ENCODE data around the gene ITGAL.

Gene ITGAL

GRCh38 chr16:30523768-30524574, 51.4 kb downstream of the ITGAL start:
- no peak for FAIRE-seq
- TF ChIP-seq POLR2AphosphoS5 (IDR thresholded peaks at IDR 0.05; ENCODE audit: low read depth, low read length): no peak
- no peak; the same call in 1 of the 2 replicates for TF ChIP-seq POLR2A (IDR thresholded peaks at IDR 0.05; ENCODE audit: low read depth, low read length)
- no peak for TF ChIP-seq TAF1 (IDR thresholded peaks at IDR 0.05; ENCODE audit: borderline replicate concordance, low read depth, low read length)
- no peak for DNase-seq (ENCODE audit: insufficient read length)

DNA sequence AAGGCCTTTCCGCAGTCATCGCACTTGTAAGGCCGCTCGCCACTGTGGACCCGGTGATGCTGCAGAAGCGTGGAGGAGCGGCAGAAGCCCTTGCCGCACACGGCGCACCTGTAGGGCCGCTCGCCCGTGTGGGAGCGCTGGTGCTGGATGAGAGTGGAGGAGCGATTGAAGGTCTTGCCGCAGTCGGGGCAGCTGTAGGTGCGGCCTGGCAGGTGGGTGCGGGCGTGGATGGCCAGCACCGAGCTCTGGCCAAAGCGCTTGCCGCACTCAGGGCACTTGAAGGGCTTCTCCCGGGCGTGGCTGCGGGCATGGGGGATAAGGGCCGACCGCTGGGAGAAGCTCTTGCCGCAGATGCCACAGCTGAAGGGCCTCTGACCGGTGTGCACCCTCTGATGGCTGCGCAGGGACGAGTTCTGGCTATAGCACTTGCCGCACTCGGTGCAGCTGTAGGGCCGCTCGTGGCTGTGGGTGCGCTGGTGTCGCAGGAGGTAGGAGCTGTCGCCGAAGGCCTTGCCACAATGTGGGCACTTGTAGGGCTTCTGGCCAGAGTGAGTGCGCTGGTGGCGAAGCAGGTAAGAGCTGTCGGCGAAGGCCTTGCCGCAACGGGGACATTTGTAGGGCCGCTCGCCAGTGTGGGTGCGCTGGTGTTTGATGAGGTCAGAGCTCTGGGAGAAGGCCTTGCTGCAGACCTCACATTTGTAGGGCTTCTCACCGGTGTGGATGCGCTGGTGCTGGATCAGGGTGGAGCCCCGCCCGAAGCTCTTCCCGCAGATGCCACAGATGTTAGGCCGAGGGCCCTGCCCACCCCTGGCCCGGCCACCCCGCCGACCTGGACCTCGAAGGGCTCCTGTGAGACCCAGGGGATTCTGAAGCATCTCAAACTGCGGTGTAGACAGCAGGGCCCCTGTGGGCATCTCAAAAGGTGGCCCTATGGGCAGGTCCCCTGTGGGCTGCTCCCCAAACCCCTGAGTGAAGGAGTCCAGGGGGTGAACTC, 52.3 kb downstream of the ITGAL start:
- DNase-seq (ENCODE audit: insufficient read length): no peak
- FAIRE-seq: no peak
- TF ChIP-seq TAF1 (IDR thresholded peaks at IDR 0.05; ENCODE audit: borderline replicate concordance, low read depth, low read length): no peak
- no peak for TF ChIP-seq POLR2AphosphoS5 (IDR thresholded peaks at IDR 0.05; ENCODE audit: low read depth, low read length)
- no peak for TF ChIP-seq POLR2A (IDR thresholded peaks at IDR 0.05; ENCODE audit: low read depth, low read length)

GRCh38 chr16:30525844-30526136, 53.2 kb downstream of the ITGAL start:
- TF ChIP-seq TAF1 (IDR thresholded peaks at IDR 0.05; ENCODE audit: borderline replicate concordance, low read depth, low read length): no peak
- no peak for TF ChIP-seq POLR2AphosphoS5 (IDR thresholded peaks at IDR 0.05; ENCODE audit: low read depth, low read length)
- FAIRE-seq (no peak), DNase-seq (ENCODE audit: insufficient read length) (no peak)

DNA sequence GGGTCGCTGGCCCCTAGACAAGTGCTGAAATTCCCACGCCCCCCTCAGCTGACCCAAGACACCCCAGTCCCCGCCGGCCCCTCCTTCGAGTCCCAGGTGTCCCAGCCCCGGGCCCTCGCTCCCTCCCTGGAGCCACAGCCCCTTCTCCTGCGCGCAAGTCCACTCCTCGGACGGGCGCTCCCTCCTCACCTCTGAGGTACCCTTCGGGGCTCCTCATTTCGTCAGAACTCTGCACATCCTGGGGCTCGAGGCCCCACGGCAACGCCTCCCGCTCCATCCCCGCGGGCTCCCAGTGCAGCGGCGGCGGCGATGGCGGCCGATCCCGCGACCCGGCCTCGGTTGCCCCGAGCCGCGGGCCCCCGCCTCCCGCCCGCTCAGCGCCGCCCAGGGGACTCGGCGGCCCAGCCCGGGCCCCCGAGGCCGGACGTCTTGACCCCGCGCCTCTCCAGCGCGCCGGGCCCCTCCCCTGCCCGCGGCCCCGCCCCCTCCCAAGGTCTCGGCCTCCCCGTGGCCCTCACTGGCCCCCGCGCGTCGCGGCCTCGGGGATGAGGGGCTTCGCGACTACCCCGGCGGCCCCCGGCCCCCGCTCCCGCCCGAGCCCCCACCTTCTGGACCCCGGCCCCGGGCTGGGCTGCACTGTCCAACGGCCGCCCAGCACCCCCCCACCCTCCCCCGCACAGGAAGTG, 53.7 kb downstream of the ITGAL start, which contains the start of gene ZNF768:
ZNF768 (minus strand) TSS at position 430 of the 686 bp plus-strand sequence; CDS start at position 277, 153 bp downstream.
- TF ChIP-seq TAF1 (IDR thresholded peaks at IDR 0.05; ENCODE audit: borderline replicate concordance, low read depth, low read length): no peak
- TF ChIP-seq POLR2A (IDR thresholded peaks at IDR 0.05; ENCODE audit: low read depth, low read length): no peak
- no peak for TF ChIP-seq POLR2AphosphoS5 (IDR thresholded peaks at IDR 0.05; ENCODE audit: low read depth, low read length)
- FAIRE-seq: no peak

GRCh38 chr16:30526823-30527634, 54.5 kb downstream of the ITGAL start:
- DNase-seq (ENCODE audit: insufficient read length) (peak; percentile 97), FAIRE-seq (peak; percentile 98)
- TF ChIP-seq POLR2AphosphoS5 (IDR thresholded peaks at IDR 0.05; ENCODE audit: low read depth, low read length) (no peak; the same call in 1 of the 2 replicates), POLR2A (IDR thresholded peaks at IDR 0.05; ENCODE audit: low read depth, low read length) (peak; percentile 17; the same call in 1 of the 2 replicates)

More for the DNA sequence above, 53.7 kb downstream of the ITGAL start, which contains the start of gene ZNF768:
- DNase-seq (ENCODE audit: insufficient read length): peak; percentile 71

- no peak for FAIRE-seq
- TF ChIP-seq TAF1 (IDR thresholded peaks at IDR 0.05; ENCODE audit: borderline replicate concordance, low read depth, low read length) (no peak), POLR2AphosphoS5 (IDR thresholded peaks at IDR 0.05; ENCODE audit: low read depth, low read length) (no peak), POLR2A (IDR thresholded peaks at IDR 0.05; ENCODE audit: low read depth, low read length) (no peak)
- DNase-seq (ENCODE audit: insufficient read length): no peak
Observed at GRCh38 chr16:30527635-30528178, 55.2 kb downstream of the ITGAL start.

DNA sequence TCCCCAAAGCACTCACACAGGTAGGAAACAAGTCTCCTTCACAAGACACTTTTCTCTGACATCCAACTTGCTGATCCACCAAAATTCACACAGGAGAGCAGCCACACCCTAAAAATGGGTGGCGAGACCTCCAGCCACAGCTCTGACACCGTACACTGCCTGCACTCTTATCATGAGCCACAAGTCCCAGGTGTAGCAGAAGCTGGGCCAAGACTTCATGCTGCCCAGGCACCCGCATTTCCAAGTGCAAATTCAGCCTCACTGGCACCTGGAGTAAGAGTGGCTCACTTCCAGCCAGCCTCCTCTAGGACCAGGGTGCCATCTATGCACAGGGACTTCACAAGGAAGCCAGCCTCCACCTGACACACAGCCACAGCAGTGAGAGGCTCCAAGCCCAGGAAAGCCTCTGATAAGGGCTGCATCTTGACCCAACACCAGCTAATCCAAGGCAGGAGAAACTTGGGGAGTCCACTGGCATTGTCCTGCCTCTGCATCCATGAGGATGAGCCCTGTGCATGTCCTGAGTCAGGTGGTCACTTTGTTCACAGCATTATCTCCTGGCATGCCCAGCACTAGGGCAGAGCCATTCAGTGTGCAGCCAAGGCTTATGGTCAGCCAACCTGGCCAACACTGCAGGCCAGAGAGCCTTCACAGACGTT, 56.4 kb downstream of the ITGAL start:
- DNase-seq (ENCODE audit: insufficient read length) (no peak), FAIRE-seq (no peak)
- no peak for TF ChIP-seq POLR2AphosphoS5 (IDR thresholded peaks at IDR 0.05; ENCODE audit: low read depth, low read length)
- peak; percentile 29; the same call in 1 of the 2 replicates for TF ChIP-seq POLR2A (IDR thresholded peaks at IDR 0.05; ENCODE audit: low read depth, low read length)

GRCh38 chr16:30530163-30531037, 57.9 kb downstream of the ITGAL start:
- FAIRE-seq (no peak), DNase-seq (ENCODE audit: insufficient read length) (no peak)
- TF ChIP-seq TAF1 (IDR thresholded peaks at IDR 0.05; ENCODE audit: borderline replicate concordance, low read depth, low read length) (no peak), POLR2A (IDR thresholded peaks at IDR 0.05; ENCODE audit: low read depth, low read length) (no peak), POLR2AphosphoS5 (IDR thresholded peaks at IDR 0.05; ENCODE audit: low read depth, low read length) (no peak)
